ENCODE measurements around the gene RHOT2. TPM values are rescaled to one million over a fixed set of nuclear protein-coding genes. Genes with fewer than 3 reads are reported as not detected.

The RHOT2 gene
- total and polyA plus RNA-seq, 9 of the 15 experiments (the other 6 are each of a cell fraction or from before 2014, with no cell fraction given): 5.0 to 373 (median 112) TPM

DNA sequence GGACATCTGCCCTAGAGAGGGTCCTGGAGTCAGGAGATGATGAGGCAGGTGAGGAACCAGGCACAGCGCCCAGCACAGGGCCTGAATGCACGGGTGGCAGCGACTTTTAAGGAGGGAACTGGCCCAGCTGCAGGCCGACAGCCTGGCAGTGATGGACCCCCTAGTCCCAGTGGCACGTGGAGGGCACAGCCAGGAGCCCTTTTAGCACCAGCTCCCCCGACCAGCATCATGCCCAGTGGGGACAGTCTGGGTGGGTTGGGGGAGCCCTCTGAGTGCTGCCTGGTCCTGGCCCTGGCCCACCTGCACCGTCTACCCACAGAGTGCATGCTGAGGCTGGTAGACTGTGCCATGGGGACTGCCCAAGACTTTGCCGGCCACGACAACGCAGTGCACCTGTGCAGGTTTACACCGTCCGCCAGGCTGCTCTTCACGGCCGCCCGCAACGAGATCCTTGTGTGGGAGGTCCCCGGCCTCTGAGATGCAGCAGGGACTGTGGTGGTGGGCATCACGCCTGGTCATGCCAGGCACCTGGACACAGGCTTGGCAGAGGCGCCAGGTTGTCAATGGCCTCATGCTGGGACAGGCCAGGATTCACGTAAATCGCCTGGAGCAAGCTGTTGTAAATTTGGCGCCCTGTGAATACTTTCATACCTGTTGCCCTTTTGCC lies 686 bp upstream of the RHOT2 start (continued):
- TF ChIP-seq, protein P1, sequence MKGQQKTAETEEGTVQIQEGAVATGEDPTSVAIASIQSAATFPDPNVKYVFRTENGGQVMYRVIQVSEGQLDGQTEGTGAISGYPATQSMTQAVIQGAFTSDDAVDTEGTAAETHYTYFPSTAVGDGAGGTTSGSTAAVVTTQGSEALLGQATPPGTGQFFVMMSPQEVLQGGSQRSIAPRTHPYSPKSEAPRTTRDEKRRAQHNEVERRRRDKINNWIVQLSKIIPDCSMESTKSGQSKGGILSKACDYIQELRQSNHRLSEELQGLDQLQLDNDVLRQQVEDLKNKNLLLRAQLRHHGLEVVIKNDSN (CRISPR knock-in tag; IDR thresholded peaks at IDR 0.05): peak; percentile 24
- TF ChIP-seq IRF2 (CRISPR knock-in tag; IDR thresholded peaks at IDR 0.05) (peak; percentile 86), MYBL2 (IDR thresholded peaks at IDR 0.05; ENCODE audit: low read depth) (no peak), MYBL2 (CRISPR knock-in tag; IDR thresholded peaks at IDR 0.05; ENCODE audit: borderline replicate concordance) (peak; percentile 44; the same call in 1 of the 2 replicates), FOXK1 (CRISPR knock-in tag; IDR thresholded peaks at IDR 0.05; ENCODE audit: borderline replicate concordance) (no peak), BRCA1 (IDR thresholded peaks at IDR 0.05) (no peak), BRCA1 (CRISPR knock-in tag; IDR thresholded peaks at IDR 0.05) (no peak), EWSR1 (IDR thresholded peaks at IDR 0.05; ENCODE audit: borderline replicate concordance, low read depth, partially characterized antibody) (no peak), DDX20 (tag; IDR thresholded peaks at IDR 0.05; ENCODE audit: low read depth) (no peak), ETV5 (CRISPR knock-in tag; IDR thresholded peaks at IDR 0.05; ENCODE audit: low read depth) (no peak), ZNF124 (CRISPR knock-in tag; IDR thresholded peaks at IDR 0.05) (0 out of 2 replicates have a peak, but pooled peaks have one; percentile 75), TBL1XR1 (IDR thresholded peaks at IDR 0.05; ENCODE audit: low read length in 2 of 2) (no peak), ZNF282 (CRISPR knock-in tag; IDR thresholded peaks at IDR 0.05) (peak; percentile 67), HOXB6 (CRISPR knock-in tag; IDR thresholded peaks at IDR 0.05; ENCODE audit: borderline replicate concordance) (no peak), BMI1 (IDR thresholded peaks at IDR 0.05; ENCODE audit: low read length) (no peak), XRCC4 (IDR thresholded peaks at IDR 0.05; ENCODE audit: extremely low read depth, insufficient read depth, insufficient read length) (no peak), ZZZ3 (IDR thresholded peaks at IDR 0.05) (no peak), MCM5 (IDR thresholded peaks at IDR 0.05; ENCODE audit: low read depth) (no peak), HDAC3 (IDR thresholded peaks at IDR 0.05; ENCODE audit: borderline replicate concordance, partially characterized antibody) (no peak), HDGF (IDR thresholded peaks at IDR 0.05) (no peak)
- TF ChIP-seq, protein P2, sequence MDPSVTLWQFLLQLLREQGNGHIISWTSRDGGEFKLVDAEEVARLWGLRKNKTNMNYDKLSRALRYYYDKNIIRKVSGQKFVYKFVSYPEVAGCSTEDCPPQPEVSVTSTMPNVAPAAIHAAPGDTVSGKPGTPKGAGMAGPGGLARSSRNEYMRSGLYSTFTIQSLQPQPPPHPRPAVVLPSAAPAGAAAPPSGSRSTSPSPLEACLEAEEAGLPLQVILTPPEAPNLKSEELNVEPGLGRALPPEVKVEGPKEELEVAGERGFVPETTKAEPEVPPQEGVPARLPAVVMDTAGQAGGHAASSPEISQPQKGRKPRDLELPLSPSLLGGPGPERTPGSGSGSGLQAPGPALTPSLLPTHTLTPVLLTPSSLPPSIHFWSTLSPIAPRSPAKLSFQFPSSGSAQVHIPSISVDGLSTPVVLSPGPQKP (CRISPR knock-in tag; IDR thresholded peaks at IDR 0.05): 0 out of 2 replicates have a peak, but pooled peaks have one; percentile 25
- TF ChIP-seq, protein P3, sequence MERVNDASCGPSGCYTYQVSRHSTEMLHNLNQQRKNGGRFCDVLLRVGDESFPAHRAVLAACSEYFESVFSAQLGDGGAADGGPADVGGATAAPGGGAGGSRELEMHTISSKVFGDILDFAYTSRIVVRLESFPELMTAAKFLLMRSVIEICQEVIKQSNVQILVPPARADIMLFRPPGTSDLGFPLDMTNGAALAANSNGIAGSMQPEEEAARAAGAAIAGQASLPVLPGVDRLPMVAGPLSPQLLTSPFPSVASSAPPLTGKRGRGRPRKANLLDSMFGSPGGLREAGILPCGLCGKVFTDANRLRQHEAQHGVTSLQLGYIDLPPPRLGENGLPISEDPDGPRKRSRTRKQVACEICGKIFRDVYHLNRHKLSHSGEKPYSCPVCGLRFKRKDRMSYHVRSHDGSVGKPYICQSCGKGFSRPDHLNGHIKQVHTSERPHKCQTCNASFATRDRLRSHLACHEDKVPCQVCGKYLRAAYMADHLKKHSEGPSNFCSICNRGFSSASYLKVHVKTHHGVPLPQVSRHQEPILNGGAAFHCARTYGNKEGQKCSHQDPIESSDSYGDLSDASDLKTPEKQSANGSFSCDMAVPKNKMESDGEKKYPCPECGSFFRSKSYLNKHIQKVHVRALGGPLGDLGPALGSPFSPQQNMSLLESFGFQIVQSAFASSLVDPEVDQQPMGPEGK (CRISPR knock-in tag; IDR thresholded peaks at IDR 0.05; ENCODE audit: borderline replicate concordance): no peak
- TF ChIP-seq, protein P4, sequence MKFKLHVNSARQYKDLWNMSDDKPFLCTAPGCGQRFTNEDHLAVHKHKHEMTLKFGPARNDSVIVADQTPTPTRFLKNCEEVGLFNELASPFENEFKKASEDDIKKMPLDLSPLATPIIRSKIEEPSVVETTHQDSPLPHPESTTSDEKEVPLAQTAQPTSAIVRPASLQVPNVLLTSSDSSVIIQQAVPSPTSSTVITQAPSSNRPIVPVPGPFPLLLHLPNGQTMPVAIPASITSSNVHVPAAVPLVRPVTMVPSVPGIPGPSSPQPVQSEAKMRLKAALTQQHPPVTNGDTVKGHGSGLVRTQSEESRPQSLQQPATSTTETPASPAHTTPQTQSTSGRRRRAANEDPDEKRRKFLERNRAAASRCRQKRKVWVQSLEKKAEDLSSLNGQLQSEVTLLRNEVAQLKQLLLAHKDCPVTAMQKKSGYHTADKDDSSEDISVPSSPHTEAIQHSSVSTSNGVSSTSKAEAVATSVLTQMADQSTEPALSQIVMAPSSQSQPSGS (CRISPR knock-in tag; IDR thresholded peaks at IDR 0.05): no peak

Measured in K562 (cell line).